Skeletal muscle tissue (tissue), 4 donors: Measurements from ENCODE around the gene MNX1. TPM values are rescaled to one million over a fixed set of nuclear protein-coding genes. Genes with fewer than 3 reads are reported as not detected.

Experiments
- H3K27ac ChIP-seq: one replicate; pipeline ENCODE4 v1.7.0; 2013; ENCODE audit warnings: mild to moderate bottlenecking, low read depth, low read length, inconsistent platforms
- H3K27me3 ChIP-seq, 3 donors: one replicate each; pipeline ENCODE4 v1.7.0; 2013; ENCODE audit warnings: low read length in 3 of 3; ENCODE audit not compliant: control insufficient read depth in 3 of 3, insufficient read depth in 3 of 3
- H3K36me3 ChIP-seq, 3 donors: one replicate each; pipeline ENCODE4 v1.7.0; 2013; ENCODE audit warnings: low read length in 3 of 3; ENCODE audit not compliant: control insufficient read depth in 3 of 3, insufficient read depth in 3 of 3
- H3K4me1 ChIP-seq, 3 donors: one replicate each; pipeline ENCODE4 v1.7.0; 2013; ENCODE audit warnings: low read length in 3 of 3, mild to moderate bottlenecking in 3 of 3; ENCODE audit not compliant: control insufficient read depth in 3 of 3, insufficient read depth in 3 of 3
- H3K4me3 ChIP-seq, 3 donors: one replicate each; pipeline ENCODE4 v1.7.0; 2013; ENCODE audit warnings: low read length in 3 of 3
- H3K9ac ChIP-seq, 3 donors: one replicate each; pipeline ENCODE4 v1.7.0; 2013; ENCODE audit warnings: low read length in 3 of 3, mild to moderate bottlenecking in 3 of 3, moderate library complexity in 2 of 3, low read depth in 1 of 3
- H3K9me3 ChIP-seq, 3 donors: one replicate each; pipeline ENCODE4 v1.7.0; 2013; ENCODE audit warnings: low read length in 3 of 3; ENCODE audit not compliant: control insufficient read depth in 3 of 3
- total RNA-seq: library from RNA; depleted of rRNA; stranded (reverse); fragments of >200 nt; gene quantifications from one replicate; pipeline ENCODE4 v1.2.3, GENCODE V29; 2014
- donor health status: Osteomylitis.

Gene MNX1
- total RNA-seq, 1 donor from 2014 or later: not detected

- H3K9ac ChIP-seq: no peak overlapping the region
- no peaks in the 10 kb centered on the region for H3K36me3 ChIP-seq
- no peak overlapping the region for H3K27ac ChIP-seq
- H3K27me3 ChIP-seq: peaks cover 83 to 89% (median 88%) of the 10 kb centered on the region in 3 donors
- H3K9me3 ChIP-seq: no peaks in the 10 kb centered on the region
- H3K4me3 ChIP-seq: no peak overlapping the region
- H3K4me1 ChIP-seq: peaks cover 0 to 32% (median 20%) of the 10 kb centered on the region in 3 donors
Measured at GRCh38 chr7:157021871-157022680, 11.6 kb upstream of the MNX1 start.

- H3K9ac ChIP-seq: no peak overlapping the region
- no peaks in the 10 kb centered on the region for H3K36me3 ChIP-seq
- no peaks in the 10 kb centered on the region for H3K9me3 ChIP-seq
- H3K27me3 ChIP-seq: peaks cover 92 to 96% (median 93%) of the 10 kb centered on the region in 3 donors
- H3K4me3 ChIP-seq: no peak overlapping the region
- H3K4me1 ChIP-seq: peaks cover 0 to 32% (median 20%) of the 10 kb centered on the region in 3 donors
- no peak overlapping the region for H3K27ac ChIP-seq
Measured at GRCh38 chr7:157021071-157021870, 10.8 kb upstream of the MNX1 start.

GRCh38 chr7:157020514-157021070, 10.1 kb upstream of the MNX1 start:
- H3K9me3 ChIP-seq: no peaks in the 10 kb centered on the region
- H3K4me3 ChIP-seq: no peak overlapping the region
- peaks cover 0 to 32% (median 21%) of the 10 kb centered on the region in 3 donors for H3K4me1 ChIP-seq
- no peaks in the 10 kb centered on the region for H3K36me3 ChIP-seq
- peaks cover 93 to 97% (median 94%) of the 10 kb centered on the region in 3 donors for H3K27me3 ChIP-seq
- no peak overlapping the region for H3K9ac ChIP-seq
- H3K27ac ChIP-seq: no peak overlapping the region

- Histone ChIP-seq H3K9ac (no peak overlapping the region), H3K27me3 (peaks cover 95 to 97% (median 96%) of the 10 kb centered on the region in 3 donors), H3K27ac (no peak overlapping the region), H3K36me3 (no peaks in the 10 kb centered on the region), H3K9me3 (no peaks in the 10 kb centered on the region), H3K4me1 (peaks cover 0 to 32% (median 21%) of the 10 kb centered on the region in 3 donors), H3K4me3 (no peak overlapping the region)
Measured at GRCh38 chr7:157019718-157020451, 9.4 kb upstream of the MNX1 start.

GRCh38 chr7:157018997-157019608, 8.6 kb upstream of the MNX1 start:
- Histone ChIP-seq H3K27ac (no peak overlapping the region), H3K9me3 (no peaks in the 10 kb centered on the region), H3K9ac (no peak overlapping the region), H3K4me3 (no peak overlapping the region), H3K27me3 (peaks cover 95 to 97% (median 96%) of the 10 kb centered on the region in 3 donors), H3K4me1 (peaks cover 0 to 32% (median 21%) of the 10 kb centered on the region in 3 donors), H3K36me3 (no peaks in the 10 kb centered on the region)

- H3K9ac ChIP-seq: no peak overlapping the region
- peaks cover 98% of the 10 kb centered on the region in 3 donors for H3K27me3 ChIP-seq
- H3K4me3 ChIP-seq: no peak overlapping the region
- H3K27ac ChIP-seq: no peak overlapping the region
- no peaks in the 10 kb centered on the region for H3K36me3 ChIP-seq
- no peaks in the 10 kb centered on the region for H3K9me3 ChIP-seq
- H3K4me1 ChIP-seq: peaks cover 0 to 32% (median 21%) of the 10 kb centered on the region in 3 donors
Measured at GRCh38 chr7:157018328-157018996, 8.0 kb upstream of the MNX1 start.

GRCh38 chr7:157017603-157018327, 7.3 kb upstream of the MNX1 start:
- Histone ChIP-seq H3K36me3 (no peaks in the 10 kb centered on the region), H3K27ac (no peak overlapping the region), H3K27me3 (peaks cover 97 to 98% (median 98%) of the 10 kb centered on the region in 3 donors), H3K9me3 (no peaks in the 10 kb centered on the region), H3K4me1 (peaks cover 0 to 32% (median 21%) of the 10 kb centered on the region in 3 donors), H3K4me3 (no peak overlapping the region), H3K9ac (no peak overlapping the region)

GRCh38 chr7:157017149-157017548, 6.7 kb upstream of the MNX1 start:
- peaks cover 95 to 97% (median 97%) of the 10 kb centered on the region in 3 donors for H3K27me3 ChIP-seq

More at GRCh38 chr7:157017149-157017548, 6.7 kb upstream of the MNX1 start:
- H3K27ac ChIP-seq: no peak overlapping the region
- no peak overlapping the region for H3K9ac ChIP-seq
- H3K9me3 ChIP-seq: no peaks in the 10 kb centered on the region
- H3K36me3 ChIP-seq: no peaks in the 10 kb centered on the region
- peaks cover 0 to 30% (median 21%) of the 10 kb centered on the region in 3 donors for H3K4me1 ChIP-seq
- H3K4me3 ChIP-seq: no peak overlapping the region
